Left lung (tissue), 10 donors: ENCODE results near the gene NAA30. TPM values are rescaled to one million over a fixed set of nuclear protein-coding genes. Genes with fewer than 3 reads are reported as not detected.

ENCODE experiments used
- ATAC-seq: fragments of 200-7000 bp; cut with Tn5 transposase; one replicate; pipeline ENCODE4 v1.9.1; 2020; ENCODE audit warnings: moderate library complexity
- DNase-seq, 4 donors: peaks; one replicate each; pipeline ENCODE4 v3.0.0-alpha.2; 2013 to 2020
- H3K27ac ChIP-seq, 2 donors: fragments of 200-600 bp; sonication (generic) in 1 of 2; one replicate each; pipeline versions ENCODE4 v1.5.0 to v1.8.0; 2020 to 2021
- H3K27me3 ChIP-seq, 2 donors: fragments of 200-600 bp; sonication (generic) in 1 of 2; one replicate each; pipeline versions ENCODE4 v1.5.0 to v1.8.0; 2020 to 2021
- H3K36me3 ChIP-seq, 2 donors: fragments of 200-600 bp; sonication (generic) in 1 of 2; one replicate each; pipeline versions ENCODE4 v1.5.0 to v1.8.0; 2020 to 2021
- H3K4me1 ChIP-seq, 2 donors: fragments of 200-600 bp; one replicate each; pipeline ENCODE4 v1.8.0; 2021
- H3K4me3 ChIP-seq, 2 donors: fragments of 200-600 bp; sonication (generic) in 1 of 2; one replicate each; pipeline versions ENCODE4 v1.5.0 to v1.8.0; 2020 to 2021; ENCODE audit warnings: mild to moderate bottlenecking in 1 of 2
- H3K9me3 ChIP-seq, 2 donors: fragments of 200-600 bp; sonication (generic) in 1 of 2; one replicate each; pipeline versions ENCODE4 v1.5.0 to v1.8.0; 2020 to 2021
- intact Hi-C, 2 donors: fragments of 100-400 bp; cut with DNase I; formaldehyde crosslinking; loops; one replicate each; pipeline versions ENCODE4 v1.11.2 to v1.14.2; 2022
- polyA plus RNA-seq, 6 donors: library from polyadenylated mRNA; unstranded; fragments of 120-200 nt; gene quantifications; one replicate each; pipeline ENCODE4 v1.2.1, GENCODE V29; 2013; ENCODE audit not compliant: insufficient read length in 6 of 6
- total RNA-seq, 2 donors: library from RNA; stranded (reverse); fragmentation: NEBNext Ultra II Directional; extraction: Animal tissue kit (Norgen Biotek cat#: 25700); gene quantifications; one replicate each; pipeline ENCODE4 v1.2.1, GENCODE V29; 2021
- TF ChIP-seq, protein P1 (sequence below), 2 donors: fragments of 200-600 bp; sonication (generic) in 1 of 2; IDR thresholded peaks; one replicate each; pipeline versions ENCODE4 v1.5.0 to v1.8.0; 2021; ENCODE audit warnings: antibody characterized with exemption in 2 of 2
- donor health status: DM: no; HTN: yes; CAD: no.
- donor health status: DM: no; HTN: no; CAD: no.

The NAA30 gene
- total and polyA plus RNA-seq, 8 donors: 12.3 to 25.7 (median 23.2) TPM

- ATAC-seq (no peak), DNase-seq (no peak)
- no peaks in the 10 kb centered on the region for H3K27me3 ChIP-seq
- H3K4me1 ChIP-seq: no peaks in the 10 kb centered on the region
- no peaks in the 10 kb centered on the region for H3K9me3 ChIP-seq
- no peak overlapping the region for H3K4me3 ChIP-seq
- no peak overlapping the region for H3K27ac ChIP-seq
- no peaks in the 10 kb centered on the region for H3K36me3 ChIP-seq
- TF ChIP-seq, protein P1, sequence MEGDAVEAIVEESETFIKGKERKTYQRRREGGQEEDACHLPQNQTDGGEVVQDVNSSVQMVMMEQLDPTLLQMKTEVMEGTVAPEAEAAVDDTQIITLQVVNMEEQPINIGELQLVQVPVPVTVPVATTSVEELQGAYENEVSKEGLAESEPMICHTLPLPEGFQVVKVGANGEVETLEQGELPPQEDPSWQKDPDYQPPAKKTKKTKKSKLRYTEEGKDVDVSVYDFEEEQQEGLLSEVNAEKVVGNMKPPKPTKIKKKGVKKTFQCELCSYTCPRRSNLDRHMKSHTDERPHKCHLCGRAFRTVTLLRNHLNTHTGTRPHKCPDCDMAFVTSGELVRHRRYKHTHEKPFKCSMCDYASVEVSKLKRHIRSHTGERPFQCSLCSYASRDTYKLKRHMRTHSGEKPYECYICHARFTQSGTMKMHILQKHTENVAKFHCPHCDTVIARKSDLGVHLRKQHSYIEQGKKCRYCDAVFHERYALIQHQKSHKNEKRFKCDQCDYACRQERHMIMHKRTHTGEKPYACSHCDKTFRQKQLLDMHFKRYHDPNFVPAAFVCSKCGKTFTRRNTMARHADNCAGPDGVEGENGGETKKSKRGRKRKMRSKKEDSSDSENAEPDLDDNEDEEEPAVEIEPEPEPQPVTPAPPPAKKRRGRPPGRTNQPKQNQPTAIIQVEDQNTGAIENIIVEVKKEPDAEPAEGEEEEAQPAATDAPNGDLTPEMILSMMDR (IDR thresholded peaks at IDR 0.05): no peak
- intact Hi-C loops: no loop called here
Observed at GRCh38 chr14:57417228-57417627, 26.8 kb downstream of the NAA30 start.

- Histone ChIP-seq H3K4me1 (no peaks in the 10 kb centered on the region), H3K27ac (no peak overlapping the region), H3K4me3 (no peak overlapping the region), H3K36me3 (no peaks in the 10 kb centered on the region), H3K27me3 (no peaks in the 10 kb centered on the region), H3K9me3 (no peaks in the 10 kb centered on the region)
- intact Hi-C loops: no loop called here
- TF ChIP-seq, protein P1 (IDR thresholded peaks at IDR 0.05): no peak
- ATAC-seq: no peak
- DNase-seq: no peak
Observed at GRCh38 chr14:57418999-57419398, 28.6 kb downstream of the NAA30 start.

GRCh38 chr14:57420033-57420432 lies 29.6 kb downstream of the NAA30 start:
- H3K36me3 ChIP-seq: no peaks in the 10 kb centered on the region
- H3K27me3 ChIP-seq: no peaks in the 10 kb centered on the region
- ATAC-seq (no peak), DNase-seq (no peak)
- no peaks in the 10 kb centered on the region for H3K9me3 ChIP-seq
- no peak overlapping the region for H3K4me3 ChIP-seq
- TF ChIP-seq, protein P1 (IDR thresholded peaks at IDR 0.05): no peak
- no peak overlapping the region for H3K27ac ChIP-seq
- intact Hi-C loops: no loop called here
- H3K4me1 ChIP-seq: no peaks in the 10 kb centered on the region

GRCh38 chr14:57420986-57421385 lies 30.6 kb downstream of the NAA30 start:
- TF ChIP-seq, protein P1 (IDR thresholded peaks at IDR 0.05): no peak
- intact Hi-C loops: no loop called here
- H3K9me3 ChIP-seq: no peaks in the 10 kb centered on the region
- H3K36me3 ChIP-seq: no peaks in the 10 kb centered on the region
- H3K27ac ChIP-seq: no peak overlapping the region
- ATAC-seq: no peak
- H3K27me3 ChIP-seq: no peaks in the 10 kb centered on the region
- no peaks in the 10 kb centered on the region for H3K4me1 ChIP-seq
- DNase-seq: no peak
- H3K4me3 ChIP-seq: no peak overlapping the region

GRCh38 chr14:57435923-57436322 lies 45.5 kb downstream of the NAA30 start:
- H3K27me3 ChIP-seq: no peaks in the 10 kb centered on the region
- TF ChIP-seq, protein P1 (IDR thresholded peaks at IDR 0.05): no peak
- H3K4me3 ChIP-seq: no peak overlapping the region
- H3K36me3 ChIP-seq: no peaks in the 10 kb centered on the region
- DNase-seq (no peak), ATAC-seq (no peak)
- intact Hi-C loops: no loop called here
- peaks cover 0 to 7% of the 10 kb centered on the region in 2 donors for H3K9me3 ChIP-seq
- H3K27ac ChIP-seq: no peak overlapping the region
- no peaks in the 10 kb centered on the region for H3K4me1 ChIP-seq
